DND-41 (cell line): ENCODE measurements around the gene GDPD4.

Experiments
- EZH2 ChIP-seq: IDR thresholded peaks from 3 replicates; pipeline ENCODE4 v1.6.1; 2012; ENCODE audit warnings: borderline replicate concordance, low read depth, mild to moderate bottlenecking, moderate library complexity, low read length, inconsistent platforms; ENCODE audit not compliant: severe bottlenecking
- TF ChIP-seq, protein P1 (sequence below): IDR thresholded peaks from 2 replicates; pipeline ENCODE4 v1.5.1; 2012; ENCODE audit warnings: borderline replicate concordance, low read length, moderate library complexity, mild to moderate bottlenecking; ENCODE audit not compliant: poor library complexity, severe bottlenecking; ENCODE audit errors: extremely low read depth

DNA sequence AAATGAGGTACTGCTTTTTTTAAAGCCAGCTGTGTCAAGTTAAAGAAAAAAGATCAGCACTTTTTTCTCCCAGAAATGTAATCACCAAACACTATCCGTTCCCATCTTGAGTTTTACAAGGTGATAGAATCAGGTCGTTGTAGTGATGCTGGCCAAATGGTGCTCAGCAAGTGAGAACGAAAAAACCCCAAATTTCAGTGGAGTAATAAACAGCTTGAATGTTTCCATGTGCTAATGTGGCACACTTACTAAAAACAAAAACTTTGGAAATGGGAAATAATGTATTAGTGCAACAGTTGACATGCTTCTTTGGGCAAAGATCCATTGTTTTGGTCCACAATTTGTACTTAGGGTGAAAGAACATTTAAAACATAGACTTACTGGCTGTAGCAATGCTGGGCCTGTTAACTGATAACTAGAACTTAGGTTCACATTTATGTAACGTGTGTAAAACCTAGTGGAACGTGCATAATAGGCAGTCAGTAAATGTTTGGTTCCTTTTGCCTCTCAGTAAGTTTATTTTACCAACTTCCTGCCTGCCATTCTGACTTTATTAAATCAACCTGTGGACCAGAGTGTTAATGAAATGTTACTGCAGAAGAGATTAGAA is 15.4 kb upstream of the GDPD4 start:
- TF ChIP-seq, protein P1, sequence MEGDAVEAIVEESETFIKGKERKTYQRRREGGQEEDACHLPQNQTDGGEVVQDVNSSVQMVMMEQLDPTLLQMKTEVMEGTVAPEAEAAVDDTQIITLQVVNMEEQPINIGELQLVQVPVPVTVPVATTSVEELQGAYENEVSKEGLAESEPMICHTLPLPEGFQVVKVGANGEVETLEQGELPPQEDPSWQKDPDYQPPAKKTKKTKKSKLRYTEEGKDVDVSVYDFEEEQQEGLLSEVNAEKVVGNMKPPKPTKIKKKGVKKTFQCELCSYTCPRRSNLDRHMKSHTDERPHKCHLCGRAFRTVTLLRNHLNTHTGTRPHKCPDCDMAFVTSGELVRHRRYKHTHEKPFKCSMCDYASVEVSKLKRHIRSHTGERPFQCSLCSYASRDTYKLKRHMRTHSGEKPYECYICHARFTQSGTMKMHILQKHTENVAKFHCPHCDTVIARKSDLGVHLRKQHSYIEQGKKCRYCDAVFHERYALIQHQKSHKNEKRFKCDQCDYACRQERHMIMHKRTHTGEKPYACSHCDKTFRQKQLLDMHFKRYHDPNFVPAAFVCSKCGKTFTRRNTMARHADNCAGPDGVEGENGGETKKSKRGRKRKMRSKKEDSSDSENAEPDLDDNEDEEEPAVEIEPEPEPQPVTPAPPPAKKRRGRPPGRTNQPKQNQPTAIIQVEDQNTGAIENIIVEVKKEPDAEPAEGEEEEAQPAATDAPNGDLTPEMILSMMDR: no peak
- TF ChIP-seq EZH2: no peak
